Uterus (tissue), 2 donors: ENCODE data around the gene BCL11B.

ENCODE experiments used
- POLR2A ChIP-seq, 2 donors: fragments of 450-650 bp; IDR thresholded peaks; one replicate each; pipeline ENCODE4 v1.6.1; 2016; ENCODE audit warnings: antibody characterized with exemption in 2 of 2, mild to moderate bottlenecking in 1 of 2, moderate library complexity in 1 of 2
- TF ChIP-seq, protein P1 (sequence below), 4 experiments: fragments of 200-600 bp in 2 of 4; fragments of 450-650 bp in 2 of 4; sonication (generic) in 2 of 4; IDR thresholded peaks; one replicate each; pipeline ENCODE4 v1.5.1; 2016 to 2019; ENCODE audit warnings: antibody characterized with exemption in 4 of 4, mild to moderate bottlenecking in 2 of 4, moderate library complexity in 1 of 4

DNA sequence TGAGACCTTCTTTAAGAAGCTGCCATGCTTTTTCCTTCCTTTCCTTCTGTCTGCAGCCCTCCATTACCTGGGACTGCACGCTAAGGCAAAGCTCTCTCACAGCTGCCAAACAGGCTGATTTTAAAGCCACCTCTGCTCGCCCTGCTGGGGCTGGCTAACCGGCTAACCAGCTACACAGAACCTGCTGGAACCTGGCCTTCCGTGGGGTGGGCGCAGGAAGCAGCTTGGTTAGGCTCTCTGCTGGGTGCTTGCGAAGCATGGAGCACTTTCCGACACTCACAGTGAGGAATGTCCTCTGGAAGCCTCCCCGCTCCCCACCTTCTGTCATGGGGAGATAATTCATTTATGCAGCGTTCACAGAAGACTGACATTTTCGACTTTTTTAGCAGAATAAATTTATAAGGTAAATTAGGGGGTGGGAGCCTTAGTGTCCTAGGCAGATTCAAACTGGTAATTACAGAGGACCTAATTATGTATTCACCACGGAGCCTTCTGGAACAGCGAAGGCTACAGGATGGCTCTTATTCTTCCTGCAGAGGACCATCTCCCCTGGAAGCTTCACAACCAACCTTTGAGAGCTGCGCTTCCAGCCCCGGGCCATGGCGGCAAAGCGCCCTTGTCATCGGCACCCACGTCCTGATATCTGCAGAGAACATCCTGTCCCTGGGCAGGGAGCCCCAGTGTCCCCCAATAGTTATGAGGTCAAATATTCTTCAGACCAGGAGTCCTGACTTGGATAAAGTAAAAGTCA is 12.4 kb upstream of the BCL11B start:
- TF ChIP-seq, protein P1, sequence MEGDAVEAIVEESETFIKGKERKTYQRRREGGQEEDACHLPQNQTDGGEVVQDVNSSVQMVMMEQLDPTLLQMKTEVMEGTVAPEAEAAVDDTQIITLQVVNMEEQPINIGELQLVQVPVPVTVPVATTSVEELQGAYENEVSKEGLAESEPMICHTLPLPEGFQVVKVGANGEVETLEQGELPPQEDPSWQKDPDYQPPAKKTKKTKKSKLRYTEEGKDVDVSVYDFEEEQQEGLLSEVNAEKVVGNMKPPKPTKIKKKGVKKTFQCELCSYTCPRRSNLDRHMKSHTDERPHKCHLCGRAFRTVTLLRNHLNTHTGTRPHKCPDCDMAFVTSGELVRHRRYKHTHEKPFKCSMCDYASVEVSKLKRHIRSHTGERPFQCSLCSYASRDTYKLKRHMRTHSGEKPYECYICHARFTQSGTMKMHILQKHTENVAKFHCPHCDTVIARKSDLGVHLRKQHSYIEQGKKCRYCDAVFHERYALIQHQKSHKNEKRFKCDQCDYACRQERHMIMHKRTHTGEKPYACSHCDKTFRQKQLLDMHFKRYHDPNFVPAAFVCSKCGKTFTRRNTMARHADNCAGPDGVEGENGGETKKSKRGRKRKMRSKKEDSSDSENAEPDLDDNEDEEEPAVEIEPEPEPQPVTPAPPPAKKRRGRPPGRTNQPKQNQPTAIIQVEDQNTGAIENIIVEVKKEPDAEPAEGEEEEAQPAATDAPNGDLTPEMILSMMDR (IDR thresholded peaks at IDR 0.05) = no peak
- TF ChIP-seq POLR2A (IDR thresholded peaks at IDR 0.05) = no peak
